Right lobe of liver (tissue), 4 donors: ENCODE data around the gene POLG2.

ENCODE experiments used
- POLR2A ChIP-seq: fragments of 450-650 bp; IDR thresholded peaks from one replicate; pipeline ENCODE4 v1.6.1; 2017; ENCODE audit warnings: antibody characterized with exemption, mild to moderate bottlenecking
- TF ChIP-seq, protein P1 (sequence below), 4 donors: fragments of 200-600 bp in 3 of 4; fragments of 450-650 bp in 1 of 4; IDR thresholded peaks; one replicate each; pipeline versions ENCODE4 v1.5.1 to v1.8.0; 2016 to 2022; ENCODE audit warnings: antibody characterized with exemption in 4 of 4, mild to moderate bottlenecking in 2 of 4
- donor health status: DM: no; HTN: no; CAD: no.
- donor health status: DM: no; HTN: no; CAD: no.
- donor health status: DM: no; HTN: yes; CAD: no.

DNA sequence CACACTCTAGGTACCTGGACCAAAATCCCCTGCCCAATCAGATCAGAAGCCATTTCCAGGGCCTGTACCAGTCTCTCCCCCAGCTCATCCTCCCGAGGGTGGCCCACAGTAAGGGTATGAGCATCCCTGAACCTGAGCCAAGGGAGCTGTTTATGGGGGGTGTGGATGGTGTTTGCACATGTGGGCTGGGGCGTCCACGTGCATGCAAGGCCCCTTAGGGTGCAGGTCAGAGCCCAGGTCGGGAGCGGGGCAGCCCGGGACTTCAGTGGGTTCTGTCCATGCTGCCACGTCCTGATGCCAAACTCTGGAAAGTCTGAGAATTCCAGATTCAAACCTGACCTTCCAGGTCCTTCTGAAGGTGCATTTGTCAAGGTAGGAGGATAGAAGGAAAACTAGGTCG lies 38.1 kb downstream of the POLG2 start:
- TF ChIP-seq, protein P1, sequence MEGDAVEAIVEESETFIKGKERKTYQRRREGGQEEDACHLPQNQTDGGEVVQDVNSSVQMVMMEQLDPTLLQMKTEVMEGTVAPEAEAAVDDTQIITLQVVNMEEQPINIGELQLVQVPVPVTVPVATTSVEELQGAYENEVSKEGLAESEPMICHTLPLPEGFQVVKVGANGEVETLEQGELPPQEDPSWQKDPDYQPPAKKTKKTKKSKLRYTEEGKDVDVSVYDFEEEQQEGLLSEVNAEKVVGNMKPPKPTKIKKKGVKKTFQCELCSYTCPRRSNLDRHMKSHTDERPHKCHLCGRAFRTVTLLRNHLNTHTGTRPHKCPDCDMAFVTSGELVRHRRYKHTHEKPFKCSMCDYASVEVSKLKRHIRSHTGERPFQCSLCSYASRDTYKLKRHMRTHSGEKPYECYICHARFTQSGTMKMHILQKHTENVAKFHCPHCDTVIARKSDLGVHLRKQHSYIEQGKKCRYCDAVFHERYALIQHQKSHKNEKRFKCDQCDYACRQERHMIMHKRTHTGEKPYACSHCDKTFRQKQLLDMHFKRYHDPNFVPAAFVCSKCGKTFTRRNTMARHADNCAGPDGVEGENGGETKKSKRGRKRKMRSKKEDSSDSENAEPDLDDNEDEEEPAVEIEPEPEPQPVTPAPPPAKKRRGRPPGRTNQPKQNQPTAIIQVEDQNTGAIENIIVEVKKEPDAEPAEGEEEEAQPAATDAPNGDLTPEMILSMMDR (IDR thresholded peaks at IDR 0.05): no peak
- TF ChIP-seq POLR2A: no peak
